Activated CD4-positive, alpha-beta T cell treated with anti-CD3 and anti-CD28 coated beads for 36 hours (primary cell): ENCODE results near the gene PIP4K2A. TPM values are rescaled to one million over a fixed set of nuclear protein-coding genes. Genes with fewer than 3 reads are reported as not detected.

ENCODE experiments used
- ATAC-seq: fragments of 200-7000 bp; cut with Tn5 transposase; one replicate; pipeline ENCODE4 v1.10.0; 2021; ENCODE audit warnings: mild to moderate bottlenecking, moderate library complexity
- CTCF ChIA-PET: fragments of 350-600 bp; sonication (Branson Sonifier 250); formaldehyde crosslinking; loops from one replicate; lab custom pipeline; 2021; ENCODE audit warnings: antibody characterized with exemption; lab: Charles Lee
- POLR2A ChIA-PET: fragments of 350-600 bp; sonication (Branson Sonifier 250); formaldehyde crosslinking; loops from one replicate; lab custom pipeline; 2021; ENCODE audit warnings: antibody characterized with exemption, inconsistent platforms; lab: Charles Lee
- DNase-seq: peaks from one replicate; pipeline ENCODE4 v3.0.0-alpha.2; 2020
- H3K27ac Mint-ChIP-seq: one replicate; pipeline ENCODE4 v1.8.0; 2021; ENCODE audit warnings: mixed read lengths
- H3K27me3 Mint-ChIP-seq: one replicate; pipeline ENCODE4 v1.8.0; 2021; ENCODE audit warnings: mixed read lengths
- H3K36me3 Mint-ChIP-seq: one replicate; pipeline ENCODE4 v1.8.0; 2021; ENCODE audit warnings: low read depth, mixed read lengths
- H3K4me1 Mint-ChIP-seq: one replicate; pipeline ENCODE4 v1.8.0; 2021; ENCODE audit warnings: mixed read lengths
- H3K4me3 Mint-ChIP-seq: one replicate; pipeline ENCODE4 v1.8.0; 2021; ENCODE audit warnings: mild to moderate bottlenecking, moderate library complexity, mixed read lengths
- H3K9me3 Mint-ChIP-seq: one replicate; pipeline ENCODE4 v1.8.0; 2021; ENCODE audit warnings: low read depth, mixed read lengths
- intact Hi-C, 2 experiments: fragments of 100-400 bp; cut with DNase I in 1 of 2; cut with micrococcal nuclease in 1 of 2; formaldehyde crosslinking; loops; one replicate each; pipeline versions ENCODE4 v1.14.2 to v1.15.1; 2022 to 2024; cut with DNase I, micrococcal nuclease
- total RNA-seq, 2 experiments: library from RNA; stranded (reverse); gene quantifications; one replicate each; pipeline ENCODE4 v1.2.3, GENCODE V29; 2021

Gene PIP4K2A
- total RNA-seq, 2 experiments from 2014 or later, result 105 to 108 TPM

DNA sequence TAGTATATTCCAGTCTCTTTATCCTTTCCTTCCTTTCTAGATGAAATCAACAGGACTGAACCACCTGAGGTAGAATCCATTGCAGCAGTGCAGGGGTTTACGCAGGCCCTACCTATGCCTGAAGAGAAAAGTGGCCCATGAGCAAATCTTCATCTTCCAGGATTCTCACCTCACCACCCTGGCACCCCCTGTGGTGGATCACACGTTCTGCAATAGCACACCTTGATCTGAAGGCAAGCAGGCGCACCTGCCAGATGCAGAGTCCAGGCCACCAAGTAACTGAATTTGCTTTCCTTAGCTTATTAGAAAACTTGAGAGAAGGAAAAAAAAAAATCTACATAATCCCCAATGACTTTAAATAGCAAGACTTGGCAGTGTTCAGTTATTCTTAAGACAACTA lies 121.4 kb downstream of the PIP4K2A start:
- ChIA-PET CTCF (no interaction called here), POLR2A (no interaction called here)
- Mint-ChIP-seq H3K36me3 (peaks cover 35% of the 10 kb centered on the region), H3K9me3 (no peaks in the 10 kb centered on the region), H3K27me3 (no peaks in the 10 kb centered on the region), H3K27ac (no peak overlapping the region), H3K4me1 (peaks cover 32% of the 10 kb centered on the region), H3K4me3 (no peak overlapping the region)
- intact Hi-C loops, result no loop called here
- DNase-seq (no peak), ATAC-seq (no peak)

DNA sequence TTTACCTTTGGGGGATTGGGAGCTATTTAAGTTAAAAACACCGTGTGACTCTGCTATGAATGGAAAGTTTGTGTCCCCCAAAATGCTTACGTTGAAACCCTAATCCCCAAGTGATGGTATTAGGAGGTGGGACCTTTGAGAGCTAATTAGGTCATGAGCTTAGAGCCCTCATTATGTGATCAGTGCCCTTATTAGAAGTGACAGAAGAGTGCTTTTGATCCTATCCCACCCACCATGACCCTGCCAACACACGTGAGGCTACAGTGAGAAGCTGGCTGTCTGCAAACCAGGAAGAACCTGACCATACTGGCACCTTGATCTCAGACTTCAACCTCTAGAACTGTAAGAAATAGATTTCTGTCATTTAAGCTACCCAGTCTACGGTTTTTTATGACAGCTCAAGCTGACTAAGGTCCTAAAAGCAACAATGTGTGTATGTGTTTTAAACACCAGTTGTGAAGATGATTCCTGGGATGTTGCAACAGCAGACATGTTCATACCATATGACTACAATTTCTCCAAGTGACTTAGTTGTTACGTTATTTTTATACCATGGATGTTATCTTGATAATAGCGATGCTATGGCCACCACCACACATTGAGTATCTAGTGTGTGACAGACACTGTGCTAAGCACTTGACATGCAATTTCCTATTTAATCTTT lies 124.4 kb downstream of the PIP4K2A start:
- ATAC-seq, result no peak
- Mint-ChIP-seq H3K27ac (no peak overlapping the region), H3K4me1 (peaks cover 17% of the 10 kb centered on the region), H3K36me3 (peaks cover 30% of the 10 kb centered on the region), H3K4me3 (no peak overlapping the region), H3K9me3 (no peaks in the 10 kb centered on the region), H3K27me3 (no peaks in the 10 kb centered on the region)
- CTCF ChIA-PET, result interaction anchor here (0.5 to 2.1 kb wide), 5 partner anchors 15 to 944 kb away, joined by 3 to 6 read pairs (median 6); no protein-coding TSS in a partner anchor
- DNase-seq, result no peak
- POLR2A ChIA-PET, result no interaction called here
- intact Hi-C loops, result no loop called here

DNA sequence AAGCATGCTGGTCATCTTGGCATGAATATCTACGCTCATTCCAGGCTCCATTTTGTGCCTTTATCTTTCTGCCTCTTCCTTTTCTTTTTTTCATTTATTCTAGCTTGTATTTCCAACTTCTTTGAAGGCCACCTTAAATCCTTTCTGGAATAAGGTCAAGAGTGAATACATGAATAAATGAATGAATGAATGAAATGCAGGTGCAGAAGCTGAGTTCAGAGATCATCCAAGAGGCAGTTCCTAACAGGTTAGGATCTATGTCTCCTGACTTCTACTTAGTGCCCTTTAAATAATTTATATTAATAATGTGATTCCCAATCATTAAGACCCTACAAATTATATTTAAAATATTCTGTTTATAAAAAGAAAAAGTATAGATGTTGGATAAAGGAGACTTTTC lies 125.9 kb downstream of the PIP4K2A start:
- ATAC-seq, result no peak
- H3K4me3 Mint-ChIP-seq, result no peak overlapping the region
- DNase-seq, result no peak
- intact Hi-C loops, result no loop called here
- no peaks in the 10 kb centered on the region for H3K9me3 Mint-ChIP-seq
- ChIA-PET POLR2A (no interaction called here), CTCF (interaction anchor here (0.9 kb wide), 1 partner anchor 15 kb away, joined by 3 read pairs; no protein-coding TSS in a partner anchor)
- no peaks in the 10 kb centered on the region for H3K27me3 Mint-ChIP-seq
- H3K27ac Mint-ChIP-seq, result no peak overlapping the region
- peaks cover 15% of the 10 kb centered on the region for H3K4me1 Mint-ChIP-seq
- H3K36me3 Mint-ChIP-seq, result peaks cover 32% of the 10 kb centered on the region

DNA sequence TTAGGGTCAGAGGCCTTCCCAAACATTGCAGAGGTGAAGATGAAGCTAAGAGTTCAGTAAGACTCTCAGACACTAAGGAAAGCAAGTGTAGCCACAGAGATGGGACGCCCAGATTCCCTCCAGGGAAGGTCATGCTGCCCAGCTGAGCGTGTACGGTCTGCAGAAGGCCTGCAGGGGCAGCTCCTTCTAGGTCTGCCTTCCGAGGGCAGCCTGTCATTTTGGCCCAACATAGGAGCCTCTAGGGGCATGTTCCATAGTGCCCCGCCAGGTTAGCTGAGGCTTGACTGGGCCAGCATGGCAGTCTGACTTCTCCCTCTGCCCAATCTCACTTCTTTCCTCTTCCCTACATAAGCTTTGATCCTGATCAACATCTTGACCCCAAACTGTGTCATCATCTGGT lies 130.7 kb downstream of the PIP4K2A start:
- intact Hi-C loops, result no loop called here
- CTCF ChIA-PET, result interaction anchor here (0.5 to 4.7 kb wide), 4 partner anchors 9 to 405 kb away, joined by 3 to 29 read pairs (median 5); no protein-coding TSS in a partner anchor
- H3K36me3 Mint-ChIP-seq, result peaks cover 27% of the 10 kb centered on the region

DNA sequence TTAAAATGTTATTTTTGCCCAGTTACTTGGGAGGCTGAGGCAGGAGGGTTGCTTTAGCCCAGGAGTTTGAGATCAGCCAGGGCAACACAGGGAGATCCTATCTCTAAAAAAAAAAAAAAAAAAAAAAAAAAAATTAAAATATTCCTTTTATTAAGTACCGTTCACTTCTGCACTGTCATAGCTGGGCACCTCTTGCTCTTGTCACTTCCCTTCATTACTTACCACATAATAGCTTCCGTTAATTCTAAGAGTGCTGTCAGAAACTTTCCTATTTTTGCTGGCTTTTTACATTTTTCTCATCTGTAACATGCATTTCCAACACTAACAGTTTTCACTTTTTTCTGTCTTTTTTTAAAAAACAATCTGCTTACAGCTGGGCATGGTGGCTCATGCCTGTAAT lies 132.9 kb downstream of the PIP4K2A start:
- ChIA-PET POLR2A (no interaction called here), CTCF (interaction anchor here (0.6 to 0.9 kb wide), 3 partner anchors 407 to 994 kb away, joined by 3 to 5 read pairs (median 3); no protein-coding TSS in a partner anchor)
- Mint-ChIP-seq H3K27me3 (no peaks in the 10 kb centered on the region), H3K4me3 (no peak overlapping the region), H3K4me1 (peaks cover 27% of the 10 kb centered on the region), H3K9me3 (no peaks in the 10 kb centered on the region), H3K27ac (no peak overlapping the region), H3K36me3 (peaks cover 35% of the 10 kb centered on the region)
- no peak for DNase-seq
- no peak for ATAC-seq
- intact Hi-C loops, result no loop called here

More for the DNA sequence above, 130.7 kb downstream of the PIP4K2A start:
- H3K27me3 Mint-ChIP-seq, result no peaks in the 10 kb centered on the region
- ATAC-seq, result no peak
- no peak overlapping the region for H3K4me3 Mint-ChIP-seq
- POLR2A ChIA-PET, result no interaction called here
- peaks cover 25% of the 10 kb centered on the region for H3K4me1 Mint-ChIP-seq
- no peak for DNase-seq
- peak overlapping the region; percentile 17 for H3K27ac Mint-ChIP-seq
- H3K9me3 Mint-ChIP-seq, result no peaks in the 10 kb centered on the region

DNA sequence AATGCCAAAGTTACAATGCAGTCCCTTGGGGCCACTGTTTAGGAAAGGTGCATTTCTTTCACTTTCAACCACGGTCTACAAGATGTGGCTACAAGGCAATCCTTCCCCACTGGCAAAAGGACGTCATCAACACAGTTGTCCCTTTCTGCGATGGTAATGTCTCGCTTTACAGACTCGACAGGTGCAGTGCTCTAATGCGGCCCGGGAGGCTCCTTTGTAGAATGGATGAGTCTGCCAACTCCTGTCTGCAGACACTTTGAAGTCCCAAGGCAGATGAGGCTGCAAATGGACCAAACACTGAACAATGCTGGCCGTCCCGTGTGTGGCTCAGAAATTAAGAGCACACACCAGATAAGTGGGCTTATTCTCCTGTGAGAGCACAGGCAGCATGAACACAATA lies 133.7 kb downstream of the PIP4K2A start:
- peak overlapping the region; percentile 28 for H3K27ac Mint-ChIP-seq
- peaks cover 23% of the 10 kb centered on the region for H3K4me1 Mint-ChIP-seq
- no peaks in the 10 kb centered on the region for H3K27me3 Mint-ChIP-seq
- peaks cover 36% of the 10 kb centered on the region for H3K36me3 Mint-ChIP-seq
- DNase-seq (no peak), ATAC-seq (no peak)
- intact Hi-C loops, result no loop called here
- POLR2A ChIA-PET, result no interaction called here
- H3K9me3 Mint-ChIP-seq, result no peaks in the 10 kb centered on the region
- no peak overlapping the region for H3K4me3 Mint-ChIP-seq
- CTCF ChIA-PET, result no interaction called here

DNA sequence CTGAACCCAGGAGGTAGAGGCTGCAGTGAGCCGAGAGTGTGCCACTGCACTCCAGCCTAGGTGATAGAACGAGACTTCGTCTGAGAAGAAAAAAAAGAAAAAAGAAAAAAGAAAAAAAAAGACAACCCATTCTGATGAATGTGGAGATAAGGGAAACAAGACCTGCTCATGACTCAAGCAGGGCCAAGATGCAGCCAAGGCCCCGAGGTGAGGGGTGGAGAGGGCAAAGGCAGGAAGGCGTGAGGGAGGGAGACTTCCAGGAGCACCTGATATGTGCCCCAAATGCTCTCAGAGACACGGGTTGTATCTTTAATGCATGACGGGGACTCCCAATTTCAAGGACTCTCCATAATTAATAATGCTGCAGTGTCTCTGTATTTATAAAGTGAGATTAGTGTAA lies 134.6 kb downstream of the PIP4K2A start:
- intact Hi-C loops, result no loop called here
- H3K27ac Mint-ChIP-seq, result peak overlapping the region; percentile 19
- H3K9me3 Mint-ChIP-seq, result no peaks in the 10 kb centered on the region
- DNase-seq, result no peak
- peaks cover 25% of the 10 kb centered on the region for H3K4me1 Mint-ChIP-seq
- no peak for ATAC-seq
- POLR2A ChIA-PET, result no interaction called here
- peaks cover 37% of the 10 kb centered on the region for H3K36me3 Mint-ChIP-seq
- H3K4me3 Mint-ChIP-seq, result no peak overlapping the region
- CTCF ChIA-PET, result no interaction called here
- no peaks in the 10 kb centered on the region for H3K27me3 Mint-ChIP-seq

DNA sequence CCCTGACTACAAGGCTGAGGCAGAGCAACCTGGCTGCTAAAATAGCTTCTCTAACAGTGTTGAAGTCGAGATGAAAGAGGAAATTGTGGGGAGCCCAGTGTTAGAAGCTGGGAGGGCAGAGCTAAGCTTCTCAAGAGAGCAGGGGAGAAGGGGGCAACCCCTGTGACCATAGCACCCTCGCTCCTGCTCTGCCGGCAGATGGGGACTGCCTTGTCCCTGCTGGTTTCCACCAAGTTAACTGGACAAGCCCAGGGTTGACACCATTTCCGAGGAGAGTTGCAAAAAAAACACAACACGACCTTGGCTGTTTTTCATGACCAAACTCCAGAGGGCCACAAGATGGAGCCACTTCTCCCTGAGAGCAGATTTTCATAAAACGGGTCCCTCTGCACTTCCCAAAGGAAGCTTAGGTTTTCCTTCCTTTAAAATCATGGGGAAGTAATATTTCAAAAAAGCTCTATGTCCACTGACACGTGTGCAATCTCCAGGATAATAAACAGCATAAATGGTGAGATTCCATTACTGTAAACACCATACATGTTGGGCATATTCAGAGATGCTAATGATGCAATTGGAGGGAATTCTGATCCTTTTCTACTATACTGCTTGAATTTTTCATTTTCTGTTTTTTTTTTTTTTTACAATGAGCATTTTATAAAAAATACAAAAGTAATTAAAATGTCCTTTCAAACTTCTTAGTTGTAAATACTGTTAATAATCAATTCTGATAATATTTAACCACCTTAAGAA lies 140.4 kb downstream of the PIP4K2A start:
- CTCF ChIA-PET, result interaction anchor here (0.6 to 2.5 kb wide), 17 partner anchors 11 to 415 kb away, joined by 3 to 29 read pairs (median 3); partner anchors contain the start of gene PIP4K2A
- H3K4me1 Mint-ChIP-seq, result peaks cover 46% of the 10 kb centered on the region
- DNase-seq (peak; percentile 37), ATAC-seq (no peak)
- peaks cover 52% of the 10 kb centered on the region for H3K36me3 Mint-ChIP-seq
- no peaks in the 10 kb centered on the region for H3K27me3 Mint-ChIP-seq
- no peaks in the 10 kb centered on the region for H3K9me3 Mint-ChIP-seq
- H3K4me3 Mint-ChIP-seq, result no peak overlapping the region
- intact Hi-C loops, result loop anchor here (1.0 to 5.0 kb wide), 5 partner anchors 141 to 493 kb away; partner anchors contain the start of gene PIP4K2A (in 1 of the 2)
- H3K27ac Mint-ChIP-seq, result no peak overlapping the region
- POLR2A ChIA-PET, result no interaction called here

DNA sequence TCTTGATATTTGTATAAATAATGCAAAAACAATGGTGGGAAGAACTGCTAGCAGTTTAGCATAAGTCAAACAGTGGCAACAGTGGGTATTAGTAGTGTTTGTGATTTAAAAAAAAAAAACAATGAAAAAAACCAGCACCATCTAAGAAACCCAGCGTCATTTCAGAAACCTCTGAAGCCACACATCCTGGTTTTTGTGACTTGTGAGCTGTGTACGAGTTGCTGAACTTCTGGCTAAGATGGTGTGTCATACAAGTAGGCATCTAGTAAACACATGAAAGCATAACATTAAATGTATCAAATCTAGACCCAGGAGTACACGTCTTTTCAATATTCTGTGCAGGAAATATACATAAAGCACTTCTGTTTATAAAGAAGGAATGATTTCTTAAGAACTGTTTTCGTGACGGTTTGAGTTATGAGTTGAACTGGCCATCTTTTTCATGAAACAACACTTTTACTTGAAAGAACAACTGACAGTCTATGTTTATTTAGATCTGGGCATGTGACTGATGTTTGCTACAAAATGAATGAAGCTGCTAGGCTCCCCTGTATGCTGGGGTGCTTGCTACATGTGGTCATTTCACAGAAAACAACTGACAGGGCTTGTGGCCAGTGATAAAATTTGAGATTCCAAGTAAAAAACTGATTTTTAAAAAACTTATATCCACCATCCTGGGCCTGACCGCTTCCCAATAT lies 143.5 kb downstream of the PIP4K2A start:
- ChIA-PET POLR2A (interaction anchor here (0.6 to 1.0 kb wide), 4 partner anchors 59 to 561 kb away, joined by 3 to 9 read pairs (median 3); no protein-coding TSS in a partner anchor), CTCF (interaction anchor here (0.6 to 1.4 kb wide), 5 partner anchors 14 to 577 kb away, joined by 3 to 5 read pairs (median 3); no protein-coding TSS in a partner anchor)
- H3K9me3 Mint-ChIP-seq, result no peaks in the 10 kb centered on the region
- no peak overlapping the region for H3K4me3 Mint-ChIP-seq
- H3K36me3 Mint-ChIP-seq, result peaks cover 55% of the 10 kb centered on the region
- H3K27me3 Mint-ChIP-seq, result no peaks in the 10 kb centered on the region
- H3K4me1 Mint-ChIP-seq, result peaks cover 51% of the 10 kb centered on the region
- intact Hi-C loops, result loop anchor here (1.0 to 5.0 kb wide), 5 partner anchors 111 to 568 kb away; partner anchors contain the start of gene DNAJC1 (in 1 of the 2)
- peak; percentile 95 for ATAC-seq
- peak overlapping the region; percentile 58 for H3K27ac Mint-ChIP-seq
- peak; percentile 61 for DNase-seq

DNA sequence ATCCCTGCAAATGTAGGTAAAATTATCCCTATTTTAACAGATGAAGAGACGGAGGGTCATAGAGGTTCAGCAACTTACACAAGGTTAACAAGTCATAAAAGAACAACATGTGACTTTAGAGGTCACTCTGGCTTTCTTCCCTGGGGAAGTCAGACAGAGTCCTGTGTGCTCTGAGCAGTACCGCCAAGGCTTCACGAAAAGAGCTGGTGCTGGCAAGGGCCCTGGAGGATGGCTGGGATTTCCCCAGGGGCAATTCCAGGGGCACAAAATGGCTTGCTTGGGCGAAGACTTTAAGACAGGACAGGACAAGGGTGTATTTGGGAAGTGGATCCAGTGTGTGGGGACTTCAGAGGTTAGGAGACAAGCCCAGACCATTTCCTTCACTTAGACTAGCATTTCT lies 144.1 kb downstream of the PIP4K2A start:
- CTCF ChIA-PET, result interaction anchor here (1.0 to 1.1 kb wide), 2 partner anchors 15 to 77 kb away, joined by 3 read pairs; no protein-coding TSS in a partner anchor
- DNase-seq, result no peak
- POLR2A ChIA-PET, result interaction anchor here (1.0 kb wide), 1 partner anchor 59 kb away, joined by 9 read pairs; no protein-coding TSS in a partner anchor
- intact Hi-C loops, result loop anchor here (1.0 to 5.0 kb wide), 5 partner anchors 112 to 567 kb away; partner anchors contain the start of gene DNAJC1 (in 1 of the 2)
- ATAC-seq, result peak; percentile 4
- H3K36me3 Mint-ChIP-seq, result peaks cover 56% of the 10 kb centered on the region
- H3K4me1 Mint-ChIP-seq, result peaks cover 48% of the 10 kb centered on the region
- H3K27ac Mint-ChIP-seq, result peak overlapping the region; percentile 56
- H3K27me3 Mint-ChIP-seq, result no peaks in the 10 kb centered on the region
- H3K4me3 Mint-ChIP-seq, result no peak overlapping the region
- H3K9me3 Mint-ChIP-seq, result no peaks in the 10 kb centered on the region

DNA sequence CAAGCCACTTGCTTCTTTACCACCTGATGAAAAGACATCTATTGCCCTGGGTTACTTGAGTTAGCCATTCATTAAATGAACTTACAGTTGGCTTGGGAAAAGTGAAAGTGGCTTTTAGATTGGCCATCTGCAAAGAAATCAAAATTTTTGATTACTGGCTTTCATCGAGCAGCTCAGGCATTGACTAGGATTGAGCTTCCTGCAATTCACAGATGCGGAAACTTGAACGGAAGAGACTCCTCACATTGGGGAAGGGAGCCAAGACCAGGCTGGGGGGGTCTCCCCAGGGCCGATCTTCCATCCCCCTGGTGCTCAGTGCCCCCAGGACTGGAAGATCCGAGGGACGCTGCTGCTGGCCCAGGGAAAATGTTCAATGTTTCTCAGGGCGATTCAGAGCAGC lies 145.4 kb downstream of the PIP4K2A start:
- peaks cover 64% of the 10 kb centered on the region for H3K36me3 Mint-ChIP-seq
- H3K27me3 Mint-ChIP-seq, result no peaks in the 10 kb centered on the region
- ChIA-PET POLR2A (no interaction called here), CTCF (no interaction called here)
- ATAC-seq (no peak), DNase-seq (no peak)
- H3K27ac Mint-ChIP-seq, result no peak overlapping the region
- intact Hi-C loops, result no loop called here
- H3K4me1 Mint-ChIP-seq, result peaks cover 45% of the 10 kb centered on the region
- H3K4me3 Mint-ChIP-seq, result no peak overlapping the region
- no peaks in the 10 kb centered on the region for H3K9me3 Mint-ChIP-seq
